Mesothelial cell of epicardium (in vitro differentiated cells): ENCODE measurements around the gene PCSK5. TPM values are rescaled to one million over a fixed set of nuclear protein-coding genes. Genes with fewer than 3 reads are reported as not detected.

Experiments
- DNase-seq, 2 experiments: peaks; one replicate each; pipeline ENCODE4 v3.0.0; 2021; ENCODE audit warnings: low spot score in 2 of 2; ENCODE audit not compliant: unreplicated experiment in 2 of 2
- H3K27ac Mint-ChIP-seq: 2 replicates; pipeline ENCODE4 v1.8.0; 2021; ENCODE audit warnings: mixed read lengths
- H3K27me3 Mint-ChIP-seq: 2 replicates; pipeline ENCODE4 v1.8.0; 2021; ENCODE audit warnings: low read depth, mixed read lengths
- H3K36me3 Mint-ChIP-seq: 2 replicates; pipeline ENCODE4 v1.8.0; 2021; ENCODE audit warnings: mixed read lengths
- H3K4me1 Mint-ChIP-seq: 2 replicates; pipeline ENCODE4 v1.8.0; 2021; ENCODE audit warnings: mixed read lengths
- H3K4me3 Mint-ChIP-seq: 2 replicates; pipeline ENCODE4 v1.8.0; 2021; ENCODE audit warnings: mild to moderate bottlenecking, moderate library complexity, mixed read lengths
- H3K9me3 Mint-ChIP-seq: 2 replicates; pipeline ENCODE4 v1.8.0; 2021; ENCODE audit warnings: mixed read lengths
- total RNA-seq: library from RNA; stranded (reverse); gene quantifications from 3 replicates; pipeline ENCODE4 v1.2.1, GENCODE V29; 2021
- TF ChIP-seq, protein P1 (sequence below): fragments of 200-600 bp; sonication (generic); IDR thresholded peaks from one replicate; pipeline ENCODE4 v1.5.0; 2021; ENCODE audit warnings: antibody characterized with exemption; ENCODE audit not compliant: unreplicated experiment

Gene PCSK5
- total RNA-seq, 1 donor from 2014 or later: 15.7 TPM

DNA sequence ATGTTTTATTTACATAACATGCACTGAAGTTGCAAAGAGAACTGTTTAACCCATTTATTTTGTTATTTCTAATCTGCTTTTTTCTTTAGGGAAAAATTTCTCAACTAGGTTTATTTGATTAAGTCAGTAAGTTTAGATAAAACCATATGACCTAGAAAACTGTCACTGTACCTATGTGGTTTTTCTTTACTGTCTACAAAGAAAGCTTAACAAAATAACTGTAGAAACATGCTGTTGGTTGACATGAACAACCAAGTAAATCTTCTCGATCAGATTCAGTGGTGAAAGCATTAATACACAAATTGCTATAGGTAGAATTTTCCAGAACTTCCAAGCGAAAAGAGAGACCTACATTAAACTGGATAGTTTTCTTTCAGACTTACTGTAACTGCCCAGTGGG lies 137.4 kb downstream of the PCSK5 start:
- H3K36me3 Mint-ChIP-seq: peaks cover 17% of the 10 kb centered on the region
- H3K4me1 Mint-ChIP-seq: peaks cover 15% of the 10 kb centered on the region

DNA sequence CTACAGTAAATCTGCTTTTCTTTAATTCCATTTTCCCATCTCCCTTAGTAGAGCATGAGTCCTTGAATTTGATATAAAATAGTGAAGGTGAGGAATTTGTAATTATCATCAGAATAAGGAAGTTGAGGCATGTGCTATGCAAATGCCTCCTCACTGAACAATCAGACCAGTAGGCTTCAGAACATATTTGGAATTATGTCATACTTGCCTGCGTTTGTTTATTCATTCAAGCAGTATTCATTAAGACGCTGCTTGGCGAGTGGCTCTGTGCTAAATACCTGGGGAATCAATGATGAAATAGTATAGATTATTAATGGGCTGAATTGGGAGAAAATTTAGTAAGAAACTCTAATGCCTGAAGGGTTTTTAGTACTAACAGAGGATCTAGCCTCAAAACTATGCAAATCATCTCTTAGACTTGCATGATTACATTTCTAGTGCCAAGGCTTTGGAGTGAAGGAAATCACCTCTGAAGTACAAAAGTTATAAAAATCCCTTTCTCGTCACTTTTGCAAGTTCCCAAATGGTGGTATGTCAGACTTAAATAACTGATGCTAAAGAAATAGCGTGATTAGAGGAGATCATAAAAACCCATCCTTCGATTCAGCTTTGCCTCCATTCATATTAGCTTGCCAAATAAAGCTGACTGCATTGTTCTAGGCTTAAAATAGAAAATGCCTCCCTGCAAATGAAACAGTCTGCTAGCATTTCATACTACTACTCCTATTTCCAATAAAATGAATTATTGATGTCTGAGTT lies 141.7 kb downstream of the PCSK5 start:
- Mint-ChIP-seq H3K4me1 (no peaks in the 10 kb centered on the region), H3K4me3 (no peak overlapping the region), H3K27ac (no peak overlapping the region), H3K36me3 (peaks cover 21% of the 10 kb centered on the region), H3K9me3 (no peaks in the 10 kb centered on the region), H3K27me3 (no peaks in the 10 kb centered on the region)
- TF ChIP-seq, protein P1, sequence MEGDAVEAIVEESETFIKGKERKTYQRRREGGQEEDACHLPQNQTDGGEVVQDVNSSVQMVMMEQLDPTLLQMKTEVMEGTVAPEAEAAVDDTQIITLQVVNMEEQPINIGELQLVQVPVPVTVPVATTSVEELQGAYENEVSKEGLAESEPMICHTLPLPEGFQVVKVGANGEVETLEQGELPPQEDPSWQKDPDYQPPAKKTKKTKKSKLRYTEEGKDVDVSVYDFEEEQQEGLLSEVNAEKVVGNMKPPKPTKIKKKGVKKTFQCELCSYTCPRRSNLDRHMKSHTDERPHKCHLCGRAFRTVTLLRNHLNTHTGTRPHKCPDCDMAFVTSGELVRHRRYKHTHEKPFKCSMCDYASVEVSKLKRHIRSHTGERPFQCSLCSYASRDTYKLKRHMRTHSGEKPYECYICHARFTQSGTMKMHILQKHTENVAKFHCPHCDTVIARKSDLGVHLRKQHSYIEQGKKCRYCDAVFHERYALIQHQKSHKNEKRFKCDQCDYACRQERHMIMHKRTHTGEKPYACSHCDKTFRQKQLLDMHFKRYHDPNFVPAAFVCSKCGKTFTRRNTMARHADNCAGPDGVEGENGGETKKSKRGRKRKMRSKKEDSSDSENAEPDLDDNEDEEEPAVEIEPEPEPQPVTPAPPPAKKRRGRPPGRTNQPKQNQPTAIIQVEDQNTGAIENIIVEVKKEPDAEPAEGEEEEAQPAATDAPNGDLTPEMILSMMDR: no peak
- no peak for DNase-seq

More for the DNA sequence above, 137.4 kb downstream of the PCSK5 start:
- TF ChIP-seq, protein P1: no peak
- no peaks in the 10 kb centered on the region for H3K9me3 Mint-ChIP-seq
- no peak overlapping the region for H3K27ac Mint-ChIP-seq
- H3K4me3 Mint-ChIP-seq: no peak overlapping the region
- DNase-seq: no peak
- no peaks in the 10 kb centered on the region for H3K27me3 Mint-ChIP-seq

DNA sequence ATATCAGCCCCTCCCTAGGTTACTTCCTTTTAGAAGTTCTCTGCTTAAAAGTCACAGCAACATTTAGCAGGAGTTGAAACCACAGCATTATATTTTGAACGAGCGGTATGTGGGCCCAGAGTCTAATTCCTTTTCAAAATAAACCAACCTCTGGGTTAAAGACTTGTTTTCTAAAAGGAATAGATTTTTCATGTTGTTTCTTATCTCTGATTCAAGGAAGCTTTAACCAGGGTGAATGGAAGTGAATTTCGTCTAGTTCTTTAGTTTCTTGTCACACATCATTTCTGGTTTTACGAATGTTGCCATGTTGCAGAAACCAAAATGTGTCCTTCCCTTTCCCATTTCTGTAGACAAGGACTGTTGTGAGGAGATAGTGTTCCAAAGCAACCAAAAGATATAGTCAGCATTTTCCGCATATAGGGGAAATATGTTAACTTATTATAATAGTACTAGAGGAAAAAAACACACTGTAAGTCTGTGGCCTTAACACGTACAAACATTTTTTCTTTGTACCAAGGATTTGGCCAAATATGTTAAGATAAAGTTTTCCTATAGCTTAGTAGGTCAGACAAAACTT lies 142.4 kb downstream of the PCSK5 start:
- H3K27ac Mint-ChIP-seq: no peak overlapping the region
- H3K9me3 Mint-ChIP-seq: no peaks in the 10 kb centered on the region
- no peaks in the 10 kb centered on the region for H3K4me1 Mint-ChIP-seq
- H3K4me3 Mint-ChIP-seq: no peak overlapping the region
- peaks cover 24% of the 10 kb centered on the region for H3K36me3 Mint-ChIP-seq
- TF ChIP-seq, protein P1: no peak
- no peak for DNase-seq
- H3K27me3 Mint-ChIP-seq: no peaks in the 10 kb centered on the region

DNA sequence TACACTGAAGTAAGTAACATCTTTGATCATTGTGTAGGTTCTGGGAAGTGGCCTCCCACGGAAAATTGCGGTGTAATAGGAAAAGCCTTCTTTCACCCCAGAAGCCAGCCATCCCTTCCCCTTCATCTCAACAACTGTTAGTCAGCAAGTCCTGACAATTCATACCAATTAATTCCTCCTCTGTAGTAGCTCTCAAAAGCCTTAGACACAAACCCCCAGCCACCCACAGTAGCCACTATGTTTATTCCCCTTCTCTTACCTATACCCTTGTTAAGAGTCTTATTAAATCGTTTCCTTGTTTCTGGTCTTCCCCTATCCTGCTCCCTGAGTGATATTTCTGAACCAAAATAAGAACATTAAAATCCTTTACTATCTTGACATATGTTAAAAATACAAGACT lies 143.6 kb downstream of the PCSK5 start:
- Mint-ChIP-seq H3K36me3 (peaks cover 15% of the 10 kb centered on the region), H3K4me3 (no peak overlapping the region), H3K4me1 (no peaks in the 10 kb centered on the region), H3K27me3 (no peaks in the 10 kb centered on the region), H3K9me3 (no peaks in the 10 kb centered on the region), H3K27ac (no peak overlapping the region)
- no peak for DNase-seq
- TF ChIP-seq, protein P1: no peak

DNA sequence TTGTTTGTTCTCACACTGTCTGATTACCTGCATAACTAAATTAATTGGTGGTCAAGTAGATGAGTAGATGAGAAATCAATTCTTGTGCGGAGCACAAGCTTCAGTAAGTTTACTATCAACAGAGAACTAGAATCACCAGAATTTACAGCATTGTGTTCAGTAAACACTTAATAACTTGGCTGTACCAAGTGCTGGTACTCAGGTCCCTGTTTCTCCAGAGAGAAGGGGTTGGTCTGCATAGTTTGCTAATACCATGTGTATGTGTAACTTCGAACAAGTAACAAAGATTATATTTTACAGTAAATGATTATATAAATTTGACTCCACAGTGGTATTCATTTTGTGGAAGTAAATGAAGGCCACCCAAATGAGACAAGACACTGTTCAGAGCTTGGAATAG lies 146.3 kb downstream of the PCSK5 start:
- H3K36me3 Mint-ChIP-seq: peaks cover 10% of the 10 kb centered on the region
- no peak overlapping the region for H3K4me3 Mint-ChIP-seq
- no peak overlapping the region for H3K27ac Mint-ChIP-seq
- H3K27me3 Mint-ChIP-seq: no peaks in the 10 kb centered on the region
- TF ChIP-seq, protein P1: no peak
- no peak for DNase-seq
- no peaks in the 10 kb centered on the region for H3K4me1 Mint-ChIP-seq
- no peaks in the 10 kb centered on the region for H3K9me3 Mint-ChIP-seq
